K562 (cell line): Measurements from ENCODE around the gene CCDC127. TPM values are rescaled to one million over a fixed set of nuclear protein-coding genes. Genes with fewer than 3 reads are reported as not detected.
A peak's percentile ranks its signal among the peaks of the same experiment; 100 is the strongest.

Experiments
- CREBBP ChIP-seq: IDR thresholded peaks from one replicate; pipeline ENCODE4 v1.6.1; 2012; ENCODE audit warnings: low read depth, mild to moderate bottlenecking, control low read depth, inconsistent platforms, low read length
- ETV5 ChIP-seq: sonication (generic); formaldehyde crosslinking; IDR thresholded peaks from 2 replicates; pipeline ENCODE4 v1.4.0; 2020; ENCODE audit warnings: low read depth, mild to moderate bottlenecking, missing genetic modification reagents
- FOXK1 ChIP-seq: sonication (generic); formaldehyde crosslinking; IDR thresholded peaks from 2 replicates; pipeline ENCODE4 v1.8.0; 2022; ENCODE audit warnings: missing genetic modification reagents, mild to moderate bottlenecking, borderline replicate concordance
- HOXB6 ChIP-seq: fragments of 250-450 bp; sonication (Bioruptor Pico); IDR thresholded peaks from 2 replicates; pipeline ENCODE4 v1.5.1; 2022; ENCODE audit warnings: mild to moderate bottlenecking, borderline replicate concordance
- MCM2 ChIP-seq: fragments of 450-650 bp; IDR thresholded peaks from 2 replicates; pipeline ENCODE4 v1.6.1; 2017; ENCODE audit warnings: low read depth, mild to moderate bottlenecking
- PHTF2 ChIP-seq: fragments of 250-450 bp; sonication (Bioruptor Pico); IDR thresholded peaks from 2 replicates; pipeline ENCODE4 v1.5.0; 2021; ENCODE audit warnings: mild to moderate bottlenecking
- PRMT5 ChIP-seq: sonication (generic); formaldehyde crosslinking; IDR thresholded peaks from 2 replicates; pipeline ENCODE4 v1.5.0; 2020; ENCODE audit warnings: missing genetic modification reagents
- RBM15 ChIP-seq: fragments of 200-400 bp; formaldehyde crosslinking; IDR thresholded peaks from 2 replicates; pipeline ENCODE4 v1.6.1; 2018; ENCODE audit warnings: mild to moderate bottlenecking, low read length, moderate library complexity; ENCODE audit not compliant: insufficient read depth
- RBM34 ChIP-seq: fragments of 200-400 bp; formaldehyde crosslinking; IDR thresholded peaks from 2 replicates; pipeline ENCODE4 v1.6.1; 2018; ENCODE audit warnings: low read length, borderline replicate concordance; ENCODE audit not compliant: insufficient read depth
- SMAD3 ChIP-seq: fragments of 450-650 bp; formaldehyde crosslinking; conservative IDR thresholded peaks from 2 replicates; pipeline ENCODE4 v1.4.0; 2020; ENCODE audit warnings: mild to moderate bottlenecking
- YY1 ChIP-seq, 3 experiments: IDR thresholded peaks; 2 replicates each; pipeline ENCODE4 v1.6.1; 2011; ENCODE audit warnings: low read length in 2 of 3, mild to moderate bottlenecking in 2 of 3, moderate library complexity in 2 of 3, borderline replicate concordance in 1 of 3, control low read depth in 1 of 3, low read depth in 1 of 3; ENCODE audit not compliant: insufficient read depth in 3 of 3, insufficient replicate concordance in 2 of 3, control insufficient read depth in 1 of 3, insufficient read length in 1 of 3; ENCODE audit errors: extremely low read depth in 1 of 3
- ZBTB43 ChIP-seq: sonication (generic); formaldehyde crosslinking; IDR thresholded peaks from 2 replicates; pipeline ENCODE4 v1.8.0; 2023; ENCODE audit warnings: mild to moderate bottlenecking, missing genetic modification reagents
- ZNF121 ChIP-seq: sonication (generic); formaldehyde crosslinking; conservative IDR thresholded peaks from 2 replicates; pipeline ENCODE4 v1.8.0; 2022; ENCODE audit warnings: missing genetic modification reagents
- ZNF324 ChIP-seq: fragments of 250-450 bp; sonication (Bioruptor Pico); IDR thresholded peaks from 2 replicates; pipeline ENCODE4 v1.4.0; 2020; ENCODE audit warnings: mild to moderate bottlenecking
- ZNF395 ChIP-seq: fragments of 200-800 bp; sonication (Bioruptor generic); IDR thresholded peaks from 2 replicates; pipeline ENCODE4 v1.6.1; 2017; ENCODE audit warnings: missing genetic modification characterization, missing compliant biosample characterization
- ZNF609 ChIP-seq: sonication (generic); formaldehyde crosslinking; IDR thresholded peaks from 2 replicates; pipeline ENCODE4 v1.8.1; 2023; ENCODE audit warnings: missing genetic modification reagents, mild to moderate bottlenecking, borderline replicate concordance
- ZNF780A ChIP-seq: fragments of 250-450 bp; sonication (Bioruptor Pico); IDR thresholded peaks from 2 replicates; pipeline ENCODE4 v1.5.0; 2021; ENCODE audit warnings: mild to moderate bottlenecking
- ZNF830 ChIP-seq: fragments of 250-450 bp; sonication (Bioruptor Pico); IDR thresholded peaks from 2 replicates; pipeline ENCODE4 v1.5.0; 2021; ENCODE audit warnings: mild to moderate bottlenecking
- polyA plus RNA-seq, 8 experiments: library from polyadenylated mRNA; depleted of rRNA in 4 of 8; stranded (reverse) in 5 of 8; unstranded in 3 of 8; fragments of >200 nt; fragmentation: Nextera tagmentation in 2 of 8; fragmentation: Illumina TruSeq in 1 of 8; extraction: Ambion mirVana in 2 of 8; extraction: Trizol in 1 of 8; gene quantifications; 2 replicates each; pipeline versions ENCODE4 v1.2.1 to v1.2.3, GENCODE V29; 2011 to 2014; ENCODE audit warnings: inconsistent platforms in 1 of 8, missing spikeins in 1 of 8
- total RNA-seq, 7 experiments: library from RNA; depleted of rRNA in 6 of 7; stranded (reverse); fragments of >200 nt in 6 of 7; fragmentation: Illumina TruSeq in 2 of 7; extraction: Trizol in 2 of 7; gene quantifications; 2 replicates each; pipeline versions ENCODE4 v1.2.1 to v1.2.3, GENCODE V29; 2011 to 2021; ENCODE audit warnings: low replicate concordance in 1 of 7

Gene CCDC127
- total and polyA plus RNA-seq, 9 of the 15 experiments (the other 6 are each of a cell fraction or from before 2014, with no cell fraction given), result 2.7 to 4.5 (median 4.1) TPM

- TF ChIP-seq ZNF609 (CRISPR knock-in tag), result peak; percentile 72; the same call in 1 of the 2 replicates
- no peak for TF ChIP-seq RBM34
- TF ChIP-seq PRMT5 (CRISPR knock-in tag), result no peak
- no peak for TF ChIP-seq CREBBP
- TF ChIP-seq HOXB6 (CRISPR knock-in tag), result no peak
- TF ChIP-seq ZNF780A (CRISPR knock-in tag), result no peak
- TF ChIP-seq SMAD3 (CRISPR knock-in tag), result no peak
- TF ChIP-seq ZNF324 (CRISPR knock-in tag), result no peak
- TF ChIP-seq ZNF121 (CRISPR knock-in tag), result no peak
- TF ChIP-seq FOXK1, result no peak
- no peak for TF ChIP-seq MCM2
- TF ChIP-seq ZBTB43 (CRISPR knock-in tag), result no peak
- no peak for TF ChIP-seq PHTF2 (CRISPR knock-in tag)
- peak in 1 of 3 experiments; percentile 7 for TF ChIP-seq YY1 (IDR thresholded peaks at IDR 0.05; ENCODE audit: borderline replicate concordance in 1 of 3, control insufficient read depth in 1 of 3, extremely low read depth in 1 of 3, insufficient read depth in 3 of 3, insufficient read length in 1 of 3, insufficient replicate concordance in 2 of 3, low read depth in 1 of 3, low read length in 2 of 3)
- TF ChIP-seq ETV5 (CRISPR knock-in tag), result peak; percentile 44; the same call in 1 of the 2 replicates
- TF ChIP-seq ZNF395, result no peak
- TF ChIP-seq RBM15, result no peak
- no peak for TF ChIP-seq ZNF830 (CRISPR knock-in tag)
Measured at GRCh38 chr5:218457-219291, 721 bp upstream of the CCDC127 start (continued).
